ENCODE measurements around the gene EFNA3. TPM values are rescaled to one million over a fixed set of nuclear protein-coding genes. Genes with fewer than 3 reads are reported as not detected.

EFNA3 gene
- total RNA-seq, 2 experiments from 2014 or later = 0.22 to 0.47 TPM

DNA sequence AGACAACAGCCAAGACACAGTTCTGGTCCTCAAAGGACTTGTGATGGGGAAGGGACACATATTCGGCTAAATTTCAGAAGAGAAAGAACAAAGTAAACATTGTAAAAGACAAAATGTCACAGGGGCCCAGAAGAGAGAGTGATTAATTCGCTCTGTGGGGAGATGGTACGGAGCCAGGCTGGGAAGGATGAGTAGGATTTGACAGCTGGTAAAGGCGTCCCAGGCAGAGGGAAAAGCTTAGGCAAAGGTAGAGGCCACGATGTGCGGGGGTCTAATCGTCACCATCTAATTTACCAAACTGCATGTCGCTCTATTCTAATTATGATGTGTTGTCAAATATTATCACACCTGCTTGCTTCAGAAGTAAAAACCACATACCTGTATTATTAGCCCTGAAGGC is 31.7 kb downstream of the EFNA3 start:
- H3K4me1 ChIP-seq (ENCODE audit: insufficient read depth, low read length) = no peaks in the 10 kb centered on the region
- H3K36me3 Mint-ChIP-seq (ENCODE audit: low read depth) = no peaks in the 10 kb centered on the region
- no peak overlapping the region for H3K27ac ChIP-seq (ENCODE audit: low read depth in 1 of 2, low read length in 2 of 2)
- no peak overlapping the region for H3K4me3 ChIP-seq (ENCODE audit: low read length)
- H3K27me3 ChIP-seq (ENCODE audit: control insufficient read depth in 1 of 2, insufficient read depth in 2 of 2, low read length in 2 of 2) = peaks cover 0 to 3% of the 10 kb centered on the region in 2 experiments
- H3K36me3 ChIP-seq (ENCODE audit: insufficient read depth, low read length) = no peaks in the 10 kb centered on the region
- POLR2A ChIA-PET = no interaction called here
- H3K9me3 Mint-ChIP-seq = no peaks in the 10 kb centered on the region
- intact Hi-C loops (cut with DNase I, micrococcal nuclease) = no loop called here
- TF ChIP-seq, protein P1, sequence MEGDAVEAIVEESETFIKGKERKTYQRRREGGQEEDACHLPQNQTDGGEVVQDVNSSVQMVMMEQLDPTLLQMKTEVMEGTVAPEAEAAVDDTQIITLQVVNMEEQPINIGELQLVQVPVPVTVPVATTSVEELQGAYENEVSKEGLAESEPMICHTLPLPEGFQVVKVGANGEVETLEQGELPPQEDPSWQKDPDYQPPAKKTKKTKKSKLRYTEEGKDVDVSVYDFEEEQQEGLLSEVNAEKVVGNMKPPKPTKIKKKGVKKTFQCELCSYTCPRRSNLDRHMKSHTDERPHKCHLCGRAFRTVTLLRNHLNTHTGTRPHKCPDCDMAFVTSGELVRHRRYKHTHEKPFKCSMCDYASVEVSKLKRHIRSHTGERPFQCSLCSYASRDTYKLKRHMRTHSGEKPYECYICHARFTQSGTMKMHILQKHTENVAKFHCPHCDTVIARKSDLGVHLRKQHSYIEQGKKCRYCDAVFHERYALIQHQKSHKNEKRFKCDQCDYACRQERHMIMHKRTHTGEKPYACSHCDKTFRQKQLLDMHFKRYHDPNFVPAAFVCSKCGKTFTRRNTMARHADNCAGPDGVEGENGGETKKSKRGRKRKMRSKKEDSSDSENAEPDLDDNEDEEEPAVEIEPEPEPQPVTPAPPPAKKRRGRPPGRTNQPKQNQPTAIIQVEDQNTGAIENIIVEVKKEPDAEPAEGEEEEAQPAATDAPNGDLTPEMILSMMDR (IDR thresholded peaks at IDR 0.05) = no peak
- ATAC-seq (ENCODE audit: poor library complexity) (no peak), DNase-seq (no peak)
- CTCF ChIA-PET = no interaction called here
- H3K9me3 ChIP-seq (ENCODE audit: control insufficient read depth in 1 of 2, insufficient read depth in 1 of 2, low read length in 2 of 2) = no peaks in the 10 kb centered on the region
- no peaks in the 10 kb centered on the region for H3K27me3 Mint-ChIP-seq
- H3K27ac Mint-ChIP-seq = no peak overlapping the region
- no peaks in the 10 kb centered on the region for H3K4me1 Mint-ChIP-seq (ENCODE audit: low read depth)
- H3K4me3 Mint-ChIP-seq = no peak overlapping the region

DNA sequence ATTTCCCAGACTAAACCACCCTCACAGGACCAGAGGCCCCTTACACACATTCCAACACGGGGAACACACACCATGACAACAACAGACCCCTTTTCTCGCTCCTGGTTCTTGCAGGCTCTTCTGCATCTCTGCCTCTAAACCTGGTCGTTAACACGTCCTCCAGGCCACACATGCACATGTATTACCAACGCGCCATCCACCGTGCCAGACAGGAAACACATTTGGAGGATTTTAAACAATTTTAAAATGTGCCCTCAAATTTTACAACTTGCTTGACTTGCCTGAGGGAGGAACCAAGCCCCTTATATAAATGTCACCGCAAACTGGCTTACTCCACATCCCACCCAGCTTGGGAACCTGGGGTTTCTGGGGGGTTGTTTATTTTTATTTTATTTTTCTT is 32.2 kb downstream of the EFNA3 start:
- Mint-ChIP-seq H3K4me3 (no peak overlapping the region), H3K9me3 (no peaks in the 10 kb centered on the region), H3K4me1 (ENCODE audit: low read depth) (no peaks in the 10 kb centered on the region), H3K27me3 (no peaks in the 10 kb centered on the region), H3K27ac (no peak overlapping the region), H3K36me3 (ENCODE audit: low read depth) (no peaks in the 10 kb centered on the region)
- H3K9me3 ChIP-seq (ENCODE audit: control insufficient read depth in 1 of 2, insufficient read depth in 1 of 2, low read length in 2 of 2) = no peaks in the 10 kb centered on the region
- H3K27me3 ChIP-seq (ENCODE audit: control insufficient read depth in 1 of 2, insufficient read depth in 2 of 2, low read length in 2 of 2) = peaks cover 0 to under 1% of the 10 kb centered on the region in 2 experiments
- no peaks in the 10 kb centered on the region for H3K4me1 ChIP-seq (ENCODE audit: insufficient read depth, low read length)
- TF ChIP-seq, protein P1 (IDR thresholded peaks at IDR 0.05) = no peak
- no peaks in the 10 kb centered on the region for H3K36me3 ChIP-seq (ENCODE audit: insufficient read depth, low read length)
- ChIA-PET CTCF (no interaction called here), POLR2A (no interaction called here)
- ATAC-seq (ENCODE audit: poor library complexity) (no peak), DNase-seq (no peak)
- intact Hi-C loops (cut with DNase I, micrococcal nuclease) = no loop called here
- no peak overlapping the region for H3K27ac ChIP-seq (ENCODE audit: low read depth in 1 of 2, low read length in 2 of 2)
- H3K4me3 ChIP-seq (ENCODE audit: low read length) = no peak overlapping the region

DNA sequence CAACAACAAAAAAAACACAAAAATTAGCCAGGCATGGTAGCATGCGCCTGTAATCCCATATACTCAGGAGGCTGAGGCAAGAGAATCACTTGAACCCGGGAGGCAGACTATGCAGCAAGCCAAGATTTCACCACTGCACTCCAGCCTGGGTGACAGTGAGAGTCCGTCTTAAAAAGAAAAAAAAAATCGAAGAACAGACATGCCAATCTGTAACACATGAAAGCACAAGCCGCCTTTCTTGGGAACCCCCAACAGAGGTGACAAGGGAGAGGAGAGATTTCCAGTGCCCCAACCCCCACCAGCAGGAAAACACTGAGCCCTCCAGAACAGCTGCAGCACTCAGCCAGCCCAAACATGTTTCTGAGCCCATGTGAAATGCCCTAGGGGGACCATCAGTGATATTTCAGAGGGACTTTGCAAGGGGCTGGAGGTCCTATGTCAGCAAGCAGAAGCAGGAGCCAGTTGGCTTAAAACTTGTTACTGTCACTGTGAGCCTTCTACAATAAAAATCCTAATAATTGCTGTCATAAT is 34.9 kb downstream of the EFNA3 start:
- H3K36me3 Mint-ChIP-seq (ENCODE audit: low read depth) = no peaks in the 10 kb centered on the region
- H3K27ac ChIP-seq (ENCODE audit: low read depth in 1 of 2, low read length in 2 of 2) = no peak overlapping the region
- POLR2A ChIA-PET = no interaction called here
- H3K27ac Mint-ChIP-seq = no peak overlapping the region
- H3K4me1 Mint-ChIP-seq (ENCODE audit: low read depth) = no peaks in the 10 kb centered on the region
- H3K4me3 Mint-ChIP-seq = no peak overlapping the region
- ATAC-seq (ENCODE audit: poor library complexity) (no peak), DNase-seq (no peak)
- no peaks in the 10 kb centered on the region for H3K27me3 Mint-ChIP-seq
- no peaks in the 10 kb centered on the region for H3K36me3 ChIP-seq (ENCODE audit: insufficient read depth, low read length)
- H3K4me3 ChIP-seq (ENCODE audit: low read length) = no peak overlapping the region
- no peaks in the 10 kb centered on the region for H3K4me1 ChIP-seq (ENCODE audit: insufficient read depth, low read length)
- no peaks in the 10 kb centered on the region for H3K9me3 ChIP-seq (ENCODE audit: control insufficient read depth in 1 of 2, insufficient read depth in 1 of 2, low read length in 2 of 2)
- H3K9me3 Mint-ChIP-seq = no peaks in the 10 kb centered on the region
- intact Hi-C loops (cut with DNase I, micrococcal nuclease) = no loop called here
- H3K27me3 ChIP-seq (ENCODE audit: control insufficient read depth in 1 of 2, insufficient read depth in 2 of 2, low read length in 2 of 2) = no peaks in the 10 kb centered on the region
- TF ChIP-seq, protein P1 (IDR thresholded peaks at IDR 0.05) = no peak
- CTCF ChIA-PET = no interaction called here

Measured in CD4-positive, alpha-beta T cell (primary cell).